Activated CD4-positive, alpha-beta T cell treated with anti-CD3 and anti-CD28 coated beads, Interleukin-2, amount 10 ng/mL, durations not matched to agents 7 days and 5 days (primary cell): Measurements from ENCODE around the gene ERVW-1. TPM values are rescaled to one million over a fixed set of nuclear protein-coding genes. Genes with fewer than 3 reads are reported as not detected.
A peak's percentile ranks its signal among the peaks of the same experiment; 100 is the strongest.
"Not testable (repeated sequence)": the region's sequence is repeated elsewhere in the genome, so short reads cannot be mapped to it uniquely, and the experiment has no call there.

Experiments
- CTCF ChIA-PET: fragments of 350-600 bp; sonication (Branson Sonifier 250); formaldehyde crosslinking; loops from one replicate; lab custom pipeline; 2021; ENCODE audit warnings: antibody characterized with exemption; lab: Charles Lee
- POLR2A ChIA-PET: fragments of 350-600 bp; sonication (Branson Sonifier 250); formaldehyde crosslinking; loops from one replicate; lab custom pipeline; 2021; ENCODE audit warnings: antibody characterized with exemption; lab: Charles Lee
- DNase-seq: peaks from one replicate; pipeline ENCODE4 v3.0.0-alpha.2; 2020
- H3K27ac Mint-ChIP-seq: one replicate; pipeline ENCODE4 v1.8.0; 2021; ENCODE audit warnings: mild to moderate bottlenecking, moderate library complexity, mixed read lengths
- H3K27me3 Mint-ChIP-seq: one replicate; pipeline ENCODE4 v1.8.0; 2021; ENCODE audit warnings: mixed read lengths
- H3K36me3 Mint-ChIP-seq: one replicate; pipeline ENCODE4 v1.8.0; 2021; ENCODE audit warnings: low read depth, mixed read lengths
- H3K4me1 Mint-ChIP-seq: one replicate; pipeline ENCODE4 v1.8.0; 2021; ENCODE audit warnings: mixed read lengths
- H3K4me3 Mint-ChIP-seq: one replicate; pipeline ENCODE4 v1.8.0; 2021; ENCODE audit warnings: mild to moderate bottlenecking, moderate library complexity, mixed read lengths
- H3K9me3 Mint-ChIP-seq: one replicate; pipeline ENCODE4 v1.8.0; 2021; ENCODE audit warnings: mixed read lengths
- total RNA-seq, 2 experiments: library from RNA; stranded (reverse); gene quantifications; one replicate each; pipeline ENCODE4 v1.2.3, GENCODE V29; 2021

Gene ERVW-1
- total RNA-seq, 2 experiments from 2014 or later, result not detected

- no peak for DNase-seq
- Mint-ChIP-seq H3K27ac (no peak overlapping the region), H3K4me1 (no peaks in the 10 kb centered on the region), H3K9me3 (no peaks in the 10 kb centered on the region), H3K36me3 (no peaks in the 10 kb centered on the region), H3K27me3 (no peaks in the 10 kb centered on the region), H3K4me3 (no peak overlapping the region)
- CTCF ChIA-PET, result no interaction called here
- POLR2A ChIA-PET, result no interaction called here
Measured at GRCh38 chr7:92462560-92462959, 15.2 kb downstream of the ERVW-1 start.

- POLR2A ChIA-PET, result no interaction called here
- H3K4me3 Mint-ChIP-seq, result no peak overlapping the region
- H3K27me3 Mint-ChIP-seq, result no peaks in the 10 kb centered on the region
- no peak overlapping the region for H3K27ac Mint-ChIP-seq
- peaks cover 4% of the 10 kb centered on the region for H3K36me3 Mint-ChIP-seq
- DNase-seq, result peak; percentile 38
- CTCF ChIA-PET, result interaction anchor here (0.6 to 1.5 kb wide), 4 partner anchors 67 to 326 kb away, joined by 3 read pairs; partner anchors contain the start of genes PEX1 and RBM48
- H3K4me1 Mint-ChIP-seq, result no peaks in the 10 kb centered on the region
- no peaks in the 10 kb centered on the region for H3K9me3 Mint-ChIP-seq
Measured at GRCh38 chr7:92461027-92462003, 16.4 kb downstream of the ERVW-1 start.

GRCh38 chr7:92460510-92460909, 17.2 kb downstream of the ERVW-1 start:
- no peaks in the 10 kb centered on the region for H3K9me3 Mint-ChIP-seq
- no peaks in the 10 kb centered on the region for H3K27me3 Mint-ChIP-seq
- DNase-seq, result no peak
- no peak overlapping the region for H3K27ac Mint-ChIP-seq
- CTCF ChIA-PET, result interaction anchor here (0.6 to 1.5 kb wide), 4 partner anchors 68 to 325 kb away, joined by 3 read pairs; partner anchors contain the start of genes PEX1 and RBM48
- H3K4me1 Mint-ChIP-seq, result no peaks in the 10 kb centered on the region
- peaks cover 10% of the 10 kb centered on the region for H3K36me3 Mint-ChIP-seq
- POLR2A ChIA-PET, result no interaction called here
- H3K4me3 Mint-ChIP-seq, result no peak overlapping the region

GRCh38 chr7:92460109-92460508, 17.6 kb downstream of the ERVW-1 start:
- ChIA-PET CTCF (no interaction called here), POLR2A (no interaction called here)
- peaks cover 10% of the 10 kb centered on the region for H3K36me3 Mint-ChIP-seq
- no peak overlapping the region for H3K4me3 Mint-ChIP-seq
- no peaks in the 10 kb centered on the region for H3K9me3 Mint-ChIP-seq
- H3K27ac Mint-ChIP-seq, result no peak overlapping the region
- H3K27me3 Mint-ChIP-seq, result no peaks in the 10 kb centered on the region
- DNase-seq, result no peak
- no peaks in the 10 kb centered on the region for H3K4me1 Mint-ChIP-seq

GRCh38 chr7:92456236-92456635, 21.5 kb downstream of the ERVW-1 start:
- H3K4me3 Mint-ChIP-seq, result no peak overlapping the region
- no peak for DNase-seq
- no peaks in the 10 kb centered on the region for H3K9me3 Mint-ChIP-seq
- H3K36me3 Mint-ChIP-seq, result peaks cover 24% of the 10 kb centered on the region
- H3K4me1 Mint-ChIP-seq, result no peaks in the 10 kb centered on the region
- H3K27ac Mint-ChIP-seq, result no peak overlapping the region
- no peaks in the 10 kb centered on the region for H3K27me3 Mint-ChIP-seq
- CTCF ChIA-PET, result no interaction called here
- POLR2A ChIA-PET, result no interaction called here

GRCh38 chr7:92451645-92452044, 26.1 kb downstream of the ERVW-1 start:
- Mint-ChIP-seq H3K4me1 (peaks cover 13% of the 10 kb centered on the region), H3K4me3 (no peak overlapping the region), H3K36me3 (peaks cover 32% of the 10 kb centered on the region), H3K27me3 (no peaks in the 10 kb centered on the region), H3K9me3 (no peaks in the 10 kb centered on the region), H3K27ac (no peak overlapping the region)
- ChIA-PET POLR2A (no interaction called here), CTCF (no interaction called here)
- no peak for DNase-seq

GRCh38 chr7:92448205-92448747, 29.5 kb downstream of the ERVW-1 start:
- DNase-seq, result peak; percentile 71
- Mint-ChIP-seq H3K36me3 (peaks cover 11% of the 10 kb centered on the region), H3K9me3 (no peaks in the 10 kb centered on the region), H3K4me1 (peaks cover 17% of the 10 kb centered on the region), H3K4me3 (peak overlapping the region; percentile 84), H3K27ac (peak overlapping the region; percentile 97), H3K27me3 (no peaks in the 10 kb centered on the region)
- ChIA-PET CTCF (interaction anchor here (0.9 to 4.1 kb wide), 17 partner anchors 9 to 1358 kb away, joined by 3 to 49 read pairs (median 4); partner anchors contain the start of gene MTERF1), POLR2A (no interaction called here)

- Mint-ChIP-seq H3K9me3 (no peaks in the 10 kb centered on the region), H3K27ac (peak within 1 kb of the TSS; percentile 97), H3K36me3 (peaks cover 8% of the 10 kb centered on the region), H3K27me3 (no peaks in the 10 kb centered on the region), H3K4me3 (peak within 1 kb of the TSS; percentile 84), H3K4me1 (peaks cover 17% of the 10 kb centered on the region)
- peak; percentile 88 for DNase-seq
- CTCF ChIA-PET, result interaction anchor here (0.6 to 4.1 kb wide), 33 partner anchors 10 to 1358 kb away, joined by 3 to 49 read pairs (median 4); partner anchors contain the start of genes ANKIB1, CYP51A1, KRIT1 and MTERF1
- POLR2A ChIA-PET, result interaction anchor here (0.9 to 1.1 kb wide), 2 partner anchors 25 to 202 kb away, joined by 3 to 6 read pairs; partner anchors contain the start of genes ANKIB1 and KRIT1
Measured at GRCh38 chr7:92447345-92448204, 30.2 kb downstream of the ERVW-1 start, which contains the start of gene GATAD1. Gene GATAD1 (plus strand): TSS chr7:92447482. CDS start chr7:92447730, 248 bp downstream.

GRCh38 chr7:92446869-92447344, 30.8 kb downstream of the ERVW-1 start:
- Mint-ChIP-seq H3K36me3 (peaks cover 8% of the 10 kb centered on the region), H3K27me3 (no peaks in the 10 kb centered on the region), H3K4me1 (peaks cover 17% of the 10 kb centered on the region), H3K4me3 (peak overlapping the region; percentile 84), H3K27ac (peak overlapping the region; percentile 96), H3K9me3 (no peaks in the 10 kb centered on the region)
- POLR2A ChIA-PET, result interaction anchor here (0.9 to 1.1 kb wide), 2 partner anchors 24 to 201 kb away, joined by 3 to 6 read pairs; partner anchors contain the start of genes ANKIB1 and KRIT1
- CTCF ChIA-PET, result interaction anchor here (0.6 to 4.1 kb wide), 25 partner anchors 9 to 617 kb away, joined by 3 to 49 read pairs (median 4); partner anchors contain the start of genes ANKIB1, CYP51A1, KRIT1 and RBM48
- no peak for DNase-seq

- H3K27ac Mint-ChIP-seq, H3K4me1 Mint-ChIP-seq, H3K27me3 Mint-ChIP-seq, H3K4me3 Mint-ChIP-seq, DNase-seq, H3K9me3 Mint-ChIP-seq, POLR2A ChIA-PET, H3K36me3 Mint-ChIP-seq, CTCF ChIA-PET: not testable (repeated sequence)
Measured at GRCh38 chr7:92442720-92443119, 35.0 kb downstream of the ERVW-1 start.

- no peaks in the 10 kb centered on the region for H3K36me3 Mint-ChIP-seq
- no peak overlapping the region for H3K27ac Mint-ChIP-seq
- H3K4me1 Mint-ChIP-seq, result no peaks in the 10 kb centered on the region
- H3K4me3 Mint-ChIP-seq, result no peak overlapping the region
- H3K27me3 Mint-ChIP-seq, result no peaks in the 10 kb centered on the region
- POLR2A ChIA-PET, result no interaction called here
- no peak for DNase-seq
- CTCF ChIA-PET, result interaction anchor here (0.7 to 1.7 kb wide), 3 partner anchors 9 to 10 kb away, joined by 3 read pairs; partner anchors contain the start of gene GATAD1
- no peaks in the 10 kb centered on the region for H3K9me3 Mint-ChIP-seq
Measured at GRCh38 chr7:92437956-92438491, 39.7 kb downstream of the ERVW-1 start.
